ENCODE results near the gene FN3KRP.

Gene FN3KRP

GRCh38 chr17:82754297-82755208 lies 38.0 kb downstream of the FN3KRP start:
- H3K4me3 ChIP-seq (ENCODE audit: low read depth in 1 of 2, low read length in 1 of 2): no peak overlapping the region
- H3K27me3 ChIP-seq: peaks cover 35% of the 10 kb centered on the region
- H3K4me1 ChIP-seq (ENCODE audit: control insufficient read depth in 1 of 2, insufficient read depth in 1 of 2, low read depth in 1 of 2, low read length in 1 of 2): peaks cover 10 to 13% of the 10 kb centered on the region in 2 experiments
- no peaks in the 10 kb centered on the region for H3K36me3 ChIP-seq
- TF ChIP-seq CTCF (IDR thresholded peaks at IDR 0.05): no peak
- H3K27ac ChIP-seq: no peak overlapping the region
- no peaks in the 10 kb centered on the region for H3K9me3 ChIP-seq

- Histone ChIP-seq H3K36me3 (no peaks in the 10 kb centered on the region), H3K4me3 (ENCODE audit: low read depth in 1 of 2, low read length in 1 of 2) (no peak overlapping the region)
Observed at GRCh38 chr17:82756166-82756565, 39.7 kb downstream of the FN3KRP start.

GRCh38 chr17:82765371-82765770 lies 48.9 kb downstream of the FN3KRP start:
- H3K4me1 ChIP-seq (ENCODE audit: control insufficient read depth in 1 of 2, insufficient read depth in 1 of 2, low read depth in 1 of 2, low read length in 1 of 2): no peaks in the 10 kb centered on the region
- peaks cover 19% of the 10 kb centered on the region for H3K36me3 ChIP-seq
- no peak overlapping the region for H3K27ac ChIP-seq
- no peaks in the 10 kb centered on the region for H3K9me3 ChIP-seq
- TF ChIP-seq CTCF (IDR thresholded peaks at IDR 0.05): no peak
- H3K4me3 ChIP-seq (ENCODE audit: low read depth in 1 of 2, low read length in 1 of 2): no peak overlapping the region
- no peaks in the 10 kb centered on the region for H3K27me3 ChIP-seq

More at GRCh38 chr17:82756166-82756565, 39.7 kb downstream of the FN3KRP start:
- TF ChIP-seq CTCF (IDR thresholded peaks at IDR 0.05): no peak
- H3K27me3 ChIP-seq: peaks cover 19% of the 10 kb centered on the region
- H3K4me1 ChIP-seq (ENCODE audit: control insufficient read depth in 1 of 2, insufficient read depth in 1 of 2, low read depth in 1 of 2, low read length in 1 of 2): peaks cover 10 to 11% of the 10 kb centered on the region in 2 experiments
- no peak overlapping the region for H3K27ac ChIP-seq
- no peaks in the 10 kb centered on the region for H3K9me3 ChIP-seq

- H3K27me3 ChIP-seq: no peaks in the 10 kb centered on the region
- no peaks in the 10 kb centered on the region for H3K9me3 ChIP-seq
- TF ChIP-seq CTCF (IDR thresholded peaks at IDR 0.05): no peak
- no peak overlapping the region for H3K4me3 ChIP-seq (ENCODE audit: low read depth in 1 of 2, low read length in 1 of 2)
- no peak overlapping the region for H3K27ac ChIP-seq
- H3K36me3 ChIP-seq: peaks cover 22% of the 10 kb centered on the region
- no peaks in the 10 kb centered on the region for H3K4me1 ChIP-seq (ENCODE audit: control insufficient read depth in 1 of 2, insufficient read depth in 1 of 2, low read depth in 1 of 2, low read length in 1 of 2)
Observed at GRCh38 chr17:82767041-82767754, 50.7 kb downstream of the FN3KRP start.

GRCh38 chr17:82769041-82769440 lies 52.5 kb downstream of the FN3KRP start:
- TF ChIP-seq CTCF (IDR thresholded peaks at IDR 0.05): no peak
- H3K4me1 ChIP-seq (ENCODE audit: control insufficient read depth in 1 of 2, insufficient read depth in 1 of 2, low read depth in 1 of 2, low read length in 1 of 2): no peaks in the 10 kb centered on the region
- H3K27ac ChIP-seq: no peak overlapping the region
- H3K36me3 ChIP-seq: peaks cover 28% of the 10 kb centered on the region
- no peak overlapping the region for H3K4me3 ChIP-seq (ENCODE audit: low read depth in 1 of 2, low read length in 1 of 2)
- H3K9me3 ChIP-seq: no peaks in the 10 kb centered on the region
- H3K27me3 ChIP-seq: no peaks in the 10 kb centered on the region

All from neutrophil (primary cell).